Astrocyte (in vitro differentiated cells and primary cell): ENCODE measurements around the gene PTPN6.

Source experiments
- CTCF ChIP-seq: IDR thresholded peaks from 2 replicates; pipeline ENCODE4 v1.5.1; 2011; ENCODE audit warnings: low read depth, mild to moderate bottlenecking, inconsistent platforms, low read length, moderate library complexity; ENCODE audit not compliant: insufficient read depth
- EZH2 ChIP-seq: IDR thresholded peaks from 2 replicates; pipeline ENCODE4 v1.6.1; 2012; ENCODE audit warnings: mild to moderate bottlenecking, low read length, inconsistent platforms; ENCODE audit not compliant: insufficient read depth

DNA sequence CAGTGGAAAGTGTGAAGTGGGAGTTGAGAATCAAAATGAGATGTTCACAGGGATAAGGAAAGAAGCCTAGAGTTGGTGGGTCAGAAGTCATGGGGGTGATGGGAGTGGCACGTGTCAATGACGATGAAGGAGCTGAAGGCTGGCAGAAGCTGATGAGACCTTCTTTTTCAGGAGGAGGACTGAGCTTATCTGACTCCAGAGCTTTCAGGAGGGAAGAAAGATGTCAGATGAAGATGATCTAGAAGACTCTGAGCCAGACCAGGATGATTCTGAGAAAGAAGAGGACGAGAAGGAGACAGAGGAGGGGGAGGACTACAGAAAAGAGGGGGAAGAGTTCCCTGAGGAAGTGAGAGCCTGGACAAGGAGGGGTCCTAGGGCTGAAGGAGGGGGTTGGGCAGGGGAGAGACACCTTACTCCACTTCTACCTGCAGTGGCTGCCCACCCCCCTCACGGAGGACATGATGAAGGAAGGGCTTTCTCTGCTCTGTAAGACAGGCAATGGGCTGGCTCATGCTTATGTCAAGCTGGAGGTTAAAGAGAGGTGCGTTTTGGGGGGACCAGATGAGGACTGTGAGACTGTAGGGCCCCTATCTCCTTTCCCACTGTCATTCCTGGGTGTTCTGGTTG, 45.6 kb upstream of the PTPN6 start:
- TF ChIP-seq CTCF (no peak), EZH2 (no peak)
